ENCODE results near the gene SERPINA5.

The SERPINA5 gene

GRCh38 chr14:94624537-94625352, 43.5 kb downstream of the SERPINA5 start:
- no peak for DNase-seq (ENCODE audit: low spot score)
- no peak for TF ChIP-seq CTCF (IDR thresholded peaks at IDR 0.05; ENCODE audit: borderline replicate concordance, control extremely low read depth, extremely low read depth, insufficient read depth, missing control alignments)
- in situ Hi-C loops (cut with MboI; ENCODE audit: low sequenced_read_pairs, unreplicated experiment): no loop called here

- no peak for DNase-seq (ENCODE audit: low spot score)
- TF ChIP-seq CTCF (IDR thresholded peaks at IDR 0.05; ENCODE audit: borderline replicate concordance, control extremely low read depth, extremely low read depth, insufficient read depth, missing control alignments): no peak
- in situ Hi-C loops (cut with MboI; ENCODE audit: low sequenced_read_pairs, unreplicated experiment): no loop called here
Observed at GRCh38 chr14:94625353-94625635, 44.1 kb downstream of the SERPINA5 start.

- in situ Hi-C loops (cut with MboI; ENCODE audit: low sequenced_read_pairs, unreplicated experiment): no loop called here
Observed at GRCh38 chr14:94628578-94628977, 47.4 kb downstream of the SERPINA5 start.

GRCh38 chr14:94630396-94630795, 49.2 kb downstream of the SERPINA5 start:
- no peak for TF ChIP-seq CTCF (IDR thresholded peaks at IDR 0.05; ENCODE audit: borderline replicate concordance, control extremely low read depth, extremely low read depth, insufficient read depth, missing control alignments)
- no peak for DNase-seq (ENCODE audit: low spot score)
- in situ Hi-C loops (cut with MboI; ENCODE audit: low sequenced_read_pairs, unreplicated experiment): no loop called here

More at GRCh38 chr14:94628578-94628977, 47.4 kb downstream of the SERPINA5 start:
- TF ChIP-seq CTCF (IDR thresholded peaks at IDR 0.05; ENCODE audit: borderline replicate concordance, control extremely low read depth, extremely low read depth, insufficient read depth, missing control alignments): no peak
- no peak for DNase-seq (ENCODE audit: low spot score)

- in situ Hi-C loops (cut with MboI; ENCODE audit: low sequenced_read_pairs, unreplicated experiment): no loop called here
- no peak for TF ChIP-seq CTCF (IDR thresholded peaks at IDR 0.05; ENCODE audit: borderline replicate concordance, control extremely low read depth, extremely low read depth, insufficient read depth, missing control alignments)
- DNase-seq (ENCODE audit: low spot score): no peak
Observed at GRCh38 chr14:94631050-94631449, 49.8 kb downstream of the SERPINA5 start.

- no peak for DNase-seq (ENCODE audit: low spot score)
- no peak for TF ChIP-seq CTCF (IDR thresholded peaks at IDR 0.05; ENCODE audit: borderline replicate concordance, control extremely low read depth, extremely low read depth, insufficient read depth, missing control alignments)
- in situ Hi-C loops (cut with MboI; ENCODE audit: low sequenced_read_pairs, unreplicated experiment): no loop called here
Observed at GRCh38 chr14:94631536-94632304, 50.5 kb downstream of the SERPINA5 start.
